WERI-Rb-1 (cell line): ENCODE measurements around the gene NAP1L4.
A peak's percentile ranks its signal among the peaks of the same experiment; 100 is the strongest.

Experiments
- DNase-seq: peaks from one replicate; pipeline ENCODE4 v3.0.0-alpha.2; 2020
- H3K27ac ChIP-seq: fragments of 250-450 bp; sonication (Bioruptor Pico); 2 replicates; pipeline ENCODE4 v1.5.1; 2020; ENCODE audit warnings: mild to moderate bottlenecking, moderate library complexity
- H3K27me3 ChIP-seq: fragments of 250-450 bp; sonication (Bioruptor Pico); 2 replicates; pipeline ENCODE4 v1.5.1; 2021; ENCODE audit warnings: mild to moderate bottlenecking, low read depth, moderate library complexity; ENCODE audit not compliant: insufficient read depth, severe bottlenecking
- H3K36me3 ChIP-seq: fragments of 250-450 bp; sonication (Bioruptor Pico); 2 replicates; pipeline ENCODE4 v1.5.1; 2020; ENCODE audit warnings: mild to moderate bottlenecking, moderate library complexity
- H3K4me3 ChIP-seq: 2 replicates; pipeline ENCODE4 v1.5.1; 2011; ENCODE audit warnings: low read depth, mild to moderate bottlenecking, control low read depth, low read length
- H3K9me3 ChIP-seq: fragments of 250-450 bp; sonication (Bioruptor Pico); 2 replicates; pipeline ENCODE4 v1.5.1; 2021; ENCODE audit warnings: mild to moderate bottlenecking, moderate library complexity; ENCODE audit not compliant: severe bottlenecking
- CTCF ChIP-seq: IDR thresholded peaks from 2 replicates; pipeline ENCODE4 v1.5.1; 2011; ENCODE audit warnings: low read depth, mild to moderate bottlenecking, control low read depth, inconsistent platforms, low read length

NAP1L4 gene

GRCh38 chr11:3021125-3021524 lies 29.0 kb upstream of the NAP1L4 start:
- DNase-seq, result peak; percentile 61
- Histone ChIP-seq H3K27ac (no peak overlapping the region), H3K27me3 (no peaks in the 10 kb centered on the region), H3K4me3 (no peak overlapping the region), H3K9me3 (no peaks in the 10 kb centered on the region), H3K36me3 (peaks cover 61% of the 10 kb centered on the region)
- TF ChIP-seq CTCF, result peak; percentile 81

GRCh38 chr11:3020011-3020410 lies 27.9 kb upstream of the NAP1L4 start:
- Histone ChIP-seq H3K9me3 (no peaks in the 10 kb centered on the region), H3K27me3 (no peaks in the 10 kb centered on the region), H3K4me3 (no peak overlapping the region), H3K36me3 (peaks cover 59% of the 10 kb centered on the region), H3K27ac (no peak overlapping the region)
- no peak for TF ChIP-seq CTCF
- no peak for DNase-seq

GRCh38 chr11:3018596-3018995 lies 26.5 kb upstream of the NAP1L4 start:
- H3K27ac ChIP-seq, result no peak overlapping the region
- no peak overlapping the region for H3K4me3 ChIP-seq
- H3K27me3 ChIP-seq, result no peaks in the 10 kb centered on the region
- no peak for TF ChIP-seq CTCF
- no peaks in the 10 kb centered on the region for H3K9me3 ChIP-seq
- H3K36me3 ChIP-seq, result peaks cover 64% of the 10 kb centered on the region
- DNase-seq, result no peak

- H3K4me3 ChIP-seq, result no peak overlapping the region
- H3K9me3 ChIP-seq, result no peaks in the 10 kb centered on the region
- no peaks in the 10 kb centered on the region for H3K27me3 ChIP-seq
- H3K36me3 ChIP-seq, result peaks cover 78% of the 10 kb centered on the region
- no peak for TF ChIP-seq CTCF
- DNase-seq, result no peak
- H3K27ac ChIP-seq, result no peak overlapping the region
Observed at GRCh38 chr11:3016861-3017260, 24.7 kb upstream of the NAP1L4 start.

- no peak for TF ChIP-seq CTCF
- Histone ChIP-seq H3K9me3 (no peaks in the 10 kb centered on the region), H3K4me3 (no peak overlapping the region), H3K27me3 (no peaks in the 10 kb centered on the region), H3K36me3 (peaks cover 85% of the 10 kb centered on the region), H3K27ac (no peak overlapping the region)
- DNase-seq, result no peak
Observed at GRCh38 chr11:3015796-3016195, 23.7 kb upstream of the NAP1L4 start.

GRCh38 chr11:3014943-3015342 lies 22.8 kb upstream of the NAP1L4 start:
- no peak overlapping the region for H3K27ac ChIP-seq
- DNase-seq, result no peak
- H3K9me3 ChIP-seq, result no peaks in the 10 kb centered on the region
- no peak overlapping the region for H3K4me3 ChIP-seq
- no peak for TF ChIP-seq CTCF
- H3K27me3 ChIP-seq, result no peaks in the 10 kb centered on the region
- H3K36me3 ChIP-seq, result peaks cover 90% of the 10 kb centered on the region
